Chondrocyte (in vitro differentiated cells): ENCODE measurements around the gene C11orf42. TPM values are rescaled to one million over a fixed set of nuclear protein-coding genes. Genes with fewer than 3 reads are reported as not detected.
"Not testable (repeated sequence)": the region's sequence is repeated elsewhere in the genome, so short reads cannot be mapped to it uniquely, and the experiment has no call there.

Source experiments
- DNase-seq: peaks from one replicate; pipeline ENCODE4 v3.0.0; 2021; ENCODE audit warnings: mixed read lengths, low spot score
- H3K27ac Mint-ChIP-seq: one replicate; pipeline ENCODE4 v1.8.0; 2021; ENCODE audit warnings: mild to moderate bottlenecking, moderate library complexity, mixed read lengths; ENCODE audit not compliant: unreplicated experiment
- H3K27me3 Mint-ChIP-seq: 2 replicates; pipeline ENCODE4 v1.8.0; 2021; ENCODE audit warnings: low read depth, mixed read lengths
- H3K36me3 Mint-ChIP-seq: 2 replicates; pipeline ENCODE4 v1.8.0; 2021; ENCODE audit warnings: low read depth, mixed read lengths
- H3K4me1 Mint-ChIP-seq: 2 replicates; pipeline ENCODE4 v1.8.0; 2021; ENCODE audit warnings: low read depth, mild to moderate bottlenecking, mixed read lengths
- H3K4me3 Mint-ChIP-seq: one replicate; pipeline ENCODE4 v1.8.0; 2021; ENCODE audit warnings: mild to moderate bottlenecking, moderate library complexity, mixed read lengths; ENCODE audit not compliant: unreplicated experiment
- H3K9me3 Mint-ChIP-seq: 2 replicates; pipeline ENCODE4 v1.8.0; 2021; ENCODE audit warnings: low read depth, mixed read lengths
- CTCF ChIP-seq: fragments of 200-600 bp; sonication (generic); IDR thresholded peaks from 2 replicates; pipeline ENCODE4 v1.5.0; 2021; ENCODE audit warnings: antibody characterized with exemption, mild to moderate bottlenecking, moderate library complexity
- total RNA-seq: library from RNA; stranded (reverse); gene quantifications from 3 replicates; pipeline ENCODE4 v1.2.1, GENCODE V29; 2021

C11orf42 gene
- total RNA-seq, 1 donor from 2014 or later = not detected

GRCh38 chr11:6241316-6241715 is 36.0 kb downstream of the C11orf42 start:
- Mint-ChIP-seq H3K36me3 (no peaks in the 10 kb centered on the region), H3K9me3 (no peaks in the 10 kb centered on the region), H3K4me1 (no peaks in the 10 kb centered on the region), H3K27ac (no peak overlapping the region), H3K4me3 (no peak overlapping the region), H3K27me3 (peaks cover 28% of the 10 kb centered on the region)
- DNase-seq = no peak
- no peak for TF ChIP-seq CTCF

GRCh38 chr11:6245536-6245935 is 40.2 kb downstream of the C11orf42 start:
- Mint-ChIP-seq H3K27me3 (peaks cover 31% of the 10 kb centered on the region), H3K9me3 (no peaks in the 10 kb centered on the region), H3K36me3 (no peaks in the 10 kb centered on the region), H3K4me3 (no peak overlapping the region), H3K4me1 (peaks cover 8% of the 10 kb centered on the region), H3K27ac (no peak overlapping the region)
- no peak for DNase-seq
- no peak for TF ChIP-seq CTCF

- no peak for TF ChIP-seq CTCF
- Mint-ChIP-seq H3K27me3 (peaks cover 20% of the 10 kb centered on the region), H3K36me3 (no peaks in the 10 kb centered on the region), H3K27ac (no peak overlapping the region), H3K4me1 (peaks cover 8% of the 10 kb centered on the region), H3K4me3 (no peak overlapping the region), H3K9me3 (no peaks in the 10 kb centered on the region)
- no peak for DNase-seq
These were observed 42.9 kb downstream of the C11orf42 start for GRCh38 chr11:6248248-6248647.

GRCh38 chr11:6248897-6249296 is 43.5 kb downstream of the C11orf42 start:
- H3K36me3 Mint-ChIP-seq, H3K4me3 Mint-ChIP-seq, H3K9me3 Mint-ChIP-seq, H3K4me1 Mint-ChIP-seq, DNase-seq: not testable (repeated sequence)
- Mint-ChIP-seq H3K27ac (peak overlapping the region; percentile 38), H3K27me3 (peaks cover 15% of the 10 kb centered on the region)

GRCh38 chr11:6249770-6250555 is 44.6 kb downstream of the C11orf42 start:
- no peak for DNase-seq

More at GRCh38 chr11:6249770-6250555, 44.6 kb downstream of the C11orf42 start:
- H3K27ac Mint-ChIP-seq = no peak overlapping the region
- peaks cover 9% of the 10 kb centered on the region for H3K27me3 Mint-ChIP-seq
- H3K36me3 Mint-ChIP-seq = no peaks in the 10 kb centered on the region
- TF ChIP-seq CTCF = no peak
- no peaks in the 10 kb centered on the region for H3K9me3 Mint-ChIP-seq
- H3K4me1 Mint-ChIP-seq = peaks cover 8% of the 10 kb centered on the region
- no peak overlapping the region for H3K4me3 Mint-ChIP-seq
